HEK293T (cell line): ENCODE measurements around the gene ANKH.

ENCODE experiments used
- CTCF ChIA-PET: fragments of 350-600 bp; formaldehyde crosslinking; extraction: SDS; loops from one replicate; lab custom pipeline; 2021; ENCODE audit warnings: antibody characterized with exemption, inconsistent platforms; lab: Yijun Ruan, JAX
- POLR2A ChIA-PET: fragments of 350-600 bp; formaldehyde crosslinking; extraction: SDS; loops from one replicate; lab custom pipeline; 2020; ENCODE audit warnings: antibody characterized with exemption, inconsistent platforms; lab: Yijun Ruan, JAX
- DNase-seq: peaks from one replicate; pipeline ENCODE4 v3.0.0; 2012; ENCODE audit warnings: mixed read lengths; ENCODE audit errors: extremely low spot score
- ARNT ChIP-seq: fragments of 450-650 bp; IDR thresholded peaks from 2 replicates; pipeline ENCODE4 v1.6.1; 2017; ENCODE audit warnings: mild to moderate bottlenecking
- BHLHE40 ChIP-seq: fragments of 450-650 bp; IDR thresholded peaks from 2 replicates; pipeline ENCODE4 v1.6.1; 2016; ENCODE audit warnings: mild to moderate bottlenecking, moderate library complexity, borderline replicate concordance
- CTBP1 ChIP-seq: fragments of 450-650 bp; IDR thresholded peaks from 2 replicates; pipeline ENCODE4 v1.6.1; 2016; ENCODE audit warnings: borderline replicate concordance
- ELF4 ChIP-seq: fragments of 450-650 bp; IDR thresholded peaks from 2 replicates; pipeline ENCODE4 v1.6.1; 2017; ENCODE audit warnings: antibody characterized with exemption
- FOXA1 ChIP-seq: fragments of 450-650 bp; IDR thresholded peaks from 2 replicates; pipeline ENCODE4 v1.6.1; 2016; ENCODE audit warnings: mild to moderate bottlenecking
- FOXK2 ChIP-seq: fragments of 450-650 bp; IDR thresholded peaks from 2 replicates; pipeline ENCODE4 v1.6.1; 2016; ENCODE audit warnings: mild to moderate bottlenecking
- FOXM1 ChIP-seq: fragments of 450-650 bp; IDR thresholded peaks from 2 replicates; pipeline ENCODE4 v1.6.1; 2017; ENCODE audit warnings: mild to moderate bottlenecking, borderline replicate concordance
- HDGF ChIP-seq: fragments of 450-650 bp; IDR thresholded peaks from 2 replicates; pipeline ENCODE4 v1.6.1; 2017; ENCODE audit warnings: antibody characterized with exemption, borderline replicate concordance
- L3MBTL2 ChIP-seq: fragments of 450-650 bp; conservative IDR thresholded peaks from 2 replicates; pipeline ENCODE4 v1.6.1; 2016; ENCODE audit warnings: mild to moderate bottlenecking
- LEF1 ChIP-seq: fragments of 450-650 bp; IDR thresholded peaks from 2 replicates; pipeline ENCODE4 v1.6.1; 2017; ENCODE audit warnings: mild to moderate bottlenecking, borderline replicate concordance
- NFRKB ChIP-seq: fragments of 450-650 bp; IDR thresholded peaks from 2 replicates; pipeline ENCODE4 v1.6.1; 2016; ENCODE audit warnings: mild to moderate bottlenecking, moderate library complexity
- SP1 ChIP-seq: fragments of 450-650 bp; IDR thresholded peaks from 2 replicates; pipeline ENCODE4 v1.6.1; 2017
- SUZ12 ChIP-seq: fragments of 450-650 bp; IDR thresholded peaks from 2 replicates; pipeline ENCODE4 v1.6.1; 2016; ENCODE audit warnings: mild to moderate bottlenecking
- TARDBP ChIP-seq: fragments of 450-650 bp; IDR thresholded peaks from 2 replicates; pipeline ENCODE4 v1.6.1; 2016
- ZNF384 ChIP-seq: fragments of 450-650 bp; IDR thresholded peaks from 2 replicates; pipeline ENCODE4 v1.6.1; 2016
- TF ChIP-seq, protein P1 (sequence below): fragments of 450-650 bp; IDR thresholded peaks from 2 replicates; pipeline ENCODE4 v1.6.1; 2016

Gene ANKH

GRCh38 chr5:14790911-14791310, 80.7 kb downstream of the ANKH start:
- no peak for DNase-seq
- CTCF ChIA-PET: interaction anchor here (0.6 kb wide), 1 partner anchor 30 kb away, joined by 3 read pairs; no protein-coding TSS in a partner anchor
- no peak for TF ChIP-seq FOXA1
- POLR2A ChIA-PET: no interaction called here

DNA sequence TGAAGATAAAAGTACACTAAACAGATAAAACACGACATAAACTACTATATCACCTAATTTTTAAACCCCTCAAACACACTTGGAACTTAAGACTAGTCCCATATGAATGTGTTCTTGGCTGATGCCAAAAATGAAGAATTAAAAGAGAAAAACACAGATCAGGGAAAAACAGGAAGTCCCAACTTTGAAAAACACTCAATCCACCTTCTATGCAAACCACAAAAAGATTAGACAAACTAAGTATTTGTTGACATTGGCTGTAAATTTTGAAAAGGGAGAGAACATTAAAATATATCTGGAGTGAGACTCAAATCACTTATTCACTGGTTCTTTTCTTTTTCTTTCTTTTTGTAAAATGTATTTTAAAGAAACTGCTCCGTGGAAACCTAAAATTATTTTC, 81.4 kb downstream of the ANKH start:
- TF ChIP-seq NFRKB: no peak
- TF ChIP-seq SP1: no peak
- TF ChIP-seq FOXM1: no peak
- TF ChIP-seq ARNT: no peak
- TF ChIP-seq TARDBP: no peak
- no peak for TF ChIP-seq ELF4
- no peak for TF ChIP-seq ZNF384
- TF ChIP-seq, protein P1, sequence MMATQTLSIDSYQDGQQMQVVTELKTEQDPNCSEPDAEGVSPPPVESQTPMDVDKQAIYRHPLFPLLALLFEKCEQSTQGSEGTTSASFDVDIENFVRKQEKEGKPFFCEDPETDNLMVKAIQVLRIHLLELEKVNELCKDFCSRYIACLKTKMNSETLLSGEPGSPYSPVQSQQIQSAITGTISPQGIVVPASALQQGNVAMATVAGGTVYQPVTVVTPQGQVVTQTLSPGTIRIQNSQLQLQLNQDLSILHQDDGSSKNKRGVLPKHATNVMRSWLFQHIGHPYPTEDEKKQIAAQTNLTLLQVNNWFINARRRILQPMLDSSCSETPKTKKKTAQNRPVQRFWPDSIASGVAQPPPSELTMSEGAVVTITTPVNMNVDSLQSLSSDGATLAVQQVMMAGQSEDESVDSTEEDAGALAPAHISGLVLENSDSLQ: no peak
- TF ChIP-seq LEF1: no peak
- no peak for DNase-seq
- ChIA-PET CTCF (no interaction called here), POLR2A (no interaction called here)

DNA sequence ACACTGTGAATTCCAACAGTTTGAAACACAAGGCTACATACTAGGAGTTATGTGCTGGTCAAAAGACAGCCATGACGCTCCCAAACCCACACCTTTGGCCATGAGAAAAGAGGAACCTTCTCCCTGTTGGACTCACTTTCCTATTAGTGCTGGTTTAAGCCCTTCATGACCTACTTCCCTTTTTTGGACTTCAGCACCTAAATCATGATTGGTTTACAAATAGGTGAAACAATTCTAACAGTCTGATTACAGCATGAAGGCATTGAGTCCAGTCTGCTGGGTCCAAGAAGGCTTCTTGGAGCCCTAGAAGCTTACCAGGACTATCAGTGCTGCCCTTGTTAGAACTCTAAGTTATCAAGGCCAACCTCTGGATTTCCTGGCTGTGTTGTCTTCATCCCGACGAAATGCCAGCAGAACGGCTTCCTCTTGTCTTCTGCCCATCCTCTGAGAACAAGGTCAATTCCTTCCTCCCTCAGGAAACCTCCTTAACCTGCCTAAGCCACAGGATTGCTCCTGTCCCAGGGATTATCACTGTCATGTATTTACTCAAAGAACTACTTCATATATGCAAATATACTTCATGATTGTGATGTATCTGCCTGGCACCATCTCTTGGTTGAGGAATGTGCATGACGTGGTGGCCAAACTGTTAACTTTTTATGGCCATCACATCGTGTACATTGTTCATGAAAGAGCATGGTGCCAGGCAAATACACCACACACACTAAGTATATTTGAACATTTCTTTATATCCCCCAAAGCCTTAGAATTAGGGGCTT, 83.6 kb downstream of the ANKH start:
- CTCF ChIA-PET: no interaction called here
- no peak for DNase-seq
- POLR2A ChIA-PET: no interaction called here
- TF ChIP-seq TARDBP: no peak
- TF ChIP-seq LEF1: no peak
- no peak for TF ChIP-seq ARNT
- TF ChIP-seq HDGF: no peak
- no peak for TF ChIP-seq SP1
- no peak for TF ChIP-seq FOXM1
- no peak for TF ChIP-seq SUZ12
- no peak for TF ChIP-seq BHLHE40
- no peak for TF ChIP-seq FOXA1
- TF ChIP-seq ZNF384: no peak
- TF ChIP-seq FOXK2: no peak
- no peak for TF ChIP-seq NFRKB
- TF ChIP-seq, protein P1: no peak
- no peak for TF ChIP-seq ELF4
- no peak for TF ChIP-seq L3MBTL2

- TF ChIP-seq L3MBTL2 (no peak), ELF4 (no peak)
- POLR2A ChIA-PET: no interaction called here
- DNase-seq: no peak
- CTCF ChIA-PET: no interaction called here
Observed at GRCh38 chr5:14783691-14784090, 87.9 kb downstream of the ANKH start.

DNA sequence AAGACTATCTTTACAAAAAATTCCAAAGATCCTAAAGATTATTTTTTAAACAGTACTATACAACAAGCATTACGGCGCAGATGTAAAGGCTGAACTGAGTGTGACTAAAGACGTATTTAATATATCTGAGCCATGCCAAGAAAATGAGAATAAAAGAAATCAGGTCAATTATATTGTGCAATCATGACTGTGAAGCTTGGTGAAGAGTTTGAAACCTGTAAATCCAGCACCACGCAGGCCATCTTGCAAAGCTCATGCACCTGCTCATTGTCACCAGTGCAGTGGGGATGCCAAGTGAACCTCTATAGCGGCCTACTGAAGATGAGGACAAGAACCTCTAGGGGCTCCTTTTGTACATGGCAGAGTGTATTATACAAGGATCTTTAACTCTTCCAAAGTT, 89.0 kb downstream of the ANKH start:
- CTCF ChIA-PET: no interaction called here
- TF ChIP-seq TARDBP (no peak), HDGF (no peak), BHLHE40 (no peak), ELF4 (no peak), L3MBTL2 (no peak), LEF1 (no peak), SUZ12 (no peak), FOXM1 (no peak), CTBP1 (no peak), FOXK2 (no peak), FOXA1 (no peak), SP1 (no peak), ZNF384 (no peak), ARNT (no peak), NFRKB (no peak)
- TF ChIP-seq, protein P1: no peak
- POLR2A ChIA-PET: no interaction called here
- DNase-seq: no peak

GRCh38 chr5:14781106-14781505, 90.5 kb downstream of the ANKH start:
- no peak for TF ChIP-seq LEF1
- TF ChIP-seq L3MBTL2: no peak
- no peak for TF ChIP-seq FOXK2
- no peak for TF ChIP-seq ARNT
- TF ChIP-seq, protein P1: no peak
- TF ChIP-seq CTBP1: no peak
- no peak for TF ChIP-seq BHLHE40
- TF ChIP-seq ZNF384: no peak
- no peak for TF ChIP-seq FOXM1
- POLR2A ChIA-PET: no interaction called here
- DNase-seq: no peak
- CTCF ChIA-PET: no interaction called here
